PC-9 (cell line): ENCODE measurements around the gene PTGS2. TPM values are rescaled to one million over a fixed set of nuclear protein-coding genes. Genes with fewer than 3 reads are reported as not detected.

Experiments used
- BruUV-seq: library from RNA; stranded (reverse); fragments of 400-500 nt; replicated peaks from 2 replicates; lab custom pipeline; 2021; lab: Mats Ljungman, UMichigan
- CTCF ChIA-PET: fragments of 300-600 bp; sonication (Branson Sonifier 250); formaldehyde crosslinking; loops from one replicate; lab custom pipeline; 2022; ENCODE audit warnings: antibody characterized with exemption; lab: Charles Lee
- POLR2A ChIA-PET: fragments of 300-600 bp; sonication (Branson Sonifier 250); formaldehyde crosslinking; loops from one replicate; lab custom pipeline; 2022; ENCODE audit warnings: antibody characterized with exemption; ENCODE audit not compliant: unreplicated experiment; lab: Charles Lee
- DNase-seq, 2 experiments: peaks; one replicate each; pipeline versions ENCODE4 v3.0.0 to v3.0.0-alpha.2; 2015 to 2022; ENCODE audit warnings: mixed read lengths in 1 of 2
- H2AFZ ChIP-seq: fragments of 200-600 bp; sonication (generic); 2 replicates; pipeline ENCODE4 v1.8.1; 2017; ENCODE audit warnings: antibody characterized with exemption
- H3F3A ChIP-seq: fragments of 200-600 bp; sonication (generic); 2 replicates; pipeline ENCODE4 v1.8.1; 2017; ENCODE audit warnings: antibody characterized with exemption, mild to moderate bottlenecking, low read depth; ENCODE audit not compliant: insufficient read depth
- H3K27ac ChIP-seq: fragments of 200-600 bp; sonication (generic); 2 replicates; pipeline ENCODE4 v1.6.1; 2016; ENCODE audit warnings: mixed run types
- H3K27me3 ChIP-seq: fragments of 200-600 bp; sonication (generic); 2 replicates; pipeline ENCODE4 v1.6.1; 2016; ENCODE audit warnings: low read depth, mixed run types; ENCODE audit not compliant: insufficient read depth
- H3K36me3 ChIP-seq: fragments of 200-600 bp; sonication (generic); 2 replicates; pipeline ENCODE4 v1.6.1; 2016; ENCODE audit warnings: low read depth, mixed run types
- H3K4me1 ChIP-seq: fragments of 200-600 bp; sonication (generic); replicated peaks from 2 replicates; pipeline ENCODE4 v1.6.1; 2016; ENCODE audit warnings: mixed run types; ENCODE audit not compliant: insufficient read depth
- H3K4me2 ChIP-seq: fragments of 200-600 bp; sonication (generic); 2 replicates; pipeline ENCODE4 v1.6.1; 2017; ENCODE audit warnings: mixed run types
- H3K4me3 ChIP-seq: fragments of 200-600 bp; sonication (generic); 2 replicates; pipeline ENCODE4 v1.6.1; 2016; ENCODE audit warnings: mixed run types
- H3K79me2 ChIP-seq: fragments of 200-600 bp; sonication (generic); 2 replicates; pipeline ENCODE4 v1.6.1; 2017; ENCODE audit warnings: low read depth, mixed run types
- H3K9me2 ChIP-seq: fragments of 200-600 bp; sonication (generic); 2 replicates; pipeline ENCODE4 v1.8.1; 2017; ENCODE audit warnings: mild to moderate bottlenecking; ENCODE audit not compliant: insufficient read depth
- H3K9me3 ChIP-seq: fragments of 200-600 bp; sonication (generic); 2 replicates; pipeline ENCODE4 v1.8.1; 2016; ENCODE audit warnings: low read depth; ENCODE audit not compliant: insufficient read depth
- H4K20me1 ChIP-seq: fragments of 200-600 bp; sonication (generic); 2 replicates; pipeline ENCODE4 v1.8.1; 2017; ENCODE audit not compliant: insufficient read depth
- EZH2 ChIP-seq: fragments of 200-600 bp; sonication (generic); IDR thresholded peaks from 2 replicates; pipeline ENCODE4 v1.8.0; 2017; ENCODE audit warnings: antibody characterized with exemption, low read depth
- intact Hi-C: fragments of 100-400 bp; cut with micrococcal nuclease; formaldehyde crosslinking; loops from one replicate; pipeline ENCODE4 v1.10.0; 2022; ENCODE audit not compliant: unreplicated experiment
- total RNA-seq: library from RNA; stranded (reverse); gene quantifications from 2 replicates; pipeline ENCODE4 v1.2.3, GENCODE V29; 2021
- TF ChIP-seq, protein P1 (sequence below): fragments of 200-600 bp; sonication (generic); conservative IDR thresholded peaks from 2 replicates; pipeline ENCODE4 v1.6.1; 2017; ENCODE audit warnings: mixed run types, antibody characterized with exemption, mild to moderate bottlenecking, moderate library complexity

The PTGS2 gene
- total RNA-seq, 1 experiment from 2014 or later: 0.63 TPM

DNA sequence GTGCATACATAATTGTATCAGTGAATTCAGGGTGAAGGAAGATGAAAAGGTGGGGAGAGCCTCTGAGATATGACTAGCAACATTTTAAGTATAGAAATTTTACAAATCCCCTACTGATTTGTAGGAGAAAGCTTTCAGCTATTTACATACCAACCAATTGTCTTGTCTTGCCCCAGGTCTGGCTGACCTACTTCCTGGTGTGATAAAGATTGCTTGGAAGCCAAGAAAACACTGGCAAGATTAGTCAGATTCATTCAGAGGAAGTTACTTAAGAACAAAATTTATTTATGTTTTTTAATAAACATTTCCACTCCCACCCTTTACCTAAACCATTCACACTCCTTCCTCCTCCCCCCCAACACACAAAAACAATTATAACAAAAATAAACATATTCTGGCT lies 17.5 kb downstream of the PTGS2 start:
- Histone ChIP-seq H3K27me3 (no peaks in the 10 kb centered on the region), H3K4me3 (no peak overlapping the region), H3K9me2 (no peaks in the 10 kb centered on the region), H3K36me3 (no peaks in the 10 kb centered on the region), H3K79me2 (no peaks in the 10 kb centered on the region), H3K4me2 (no peak overlapping the region), H4K20me1 (no peaks in the 10 kb centered on the region), H3K9me3 (no peaks in the 10 kb centered on the region), H3K4me1 (no peaks in the 10 kb centered on the region), H2AFZ (no peak overlapping the region), H3F3A (no peaks in the 10 kb centered on the region), H3K27ac (no peak overlapping the region)
- DNase-seq: peak in 1 of 2 experiments; percentile 20
- no TSS peak for BruUV-seq
- intact Hi-C loops: no loop called here
- CTCF ChIA-PET: no interaction called here
- TF ChIP-seq EZH2: no peak
- TF ChIP-seq, protein P1, sequence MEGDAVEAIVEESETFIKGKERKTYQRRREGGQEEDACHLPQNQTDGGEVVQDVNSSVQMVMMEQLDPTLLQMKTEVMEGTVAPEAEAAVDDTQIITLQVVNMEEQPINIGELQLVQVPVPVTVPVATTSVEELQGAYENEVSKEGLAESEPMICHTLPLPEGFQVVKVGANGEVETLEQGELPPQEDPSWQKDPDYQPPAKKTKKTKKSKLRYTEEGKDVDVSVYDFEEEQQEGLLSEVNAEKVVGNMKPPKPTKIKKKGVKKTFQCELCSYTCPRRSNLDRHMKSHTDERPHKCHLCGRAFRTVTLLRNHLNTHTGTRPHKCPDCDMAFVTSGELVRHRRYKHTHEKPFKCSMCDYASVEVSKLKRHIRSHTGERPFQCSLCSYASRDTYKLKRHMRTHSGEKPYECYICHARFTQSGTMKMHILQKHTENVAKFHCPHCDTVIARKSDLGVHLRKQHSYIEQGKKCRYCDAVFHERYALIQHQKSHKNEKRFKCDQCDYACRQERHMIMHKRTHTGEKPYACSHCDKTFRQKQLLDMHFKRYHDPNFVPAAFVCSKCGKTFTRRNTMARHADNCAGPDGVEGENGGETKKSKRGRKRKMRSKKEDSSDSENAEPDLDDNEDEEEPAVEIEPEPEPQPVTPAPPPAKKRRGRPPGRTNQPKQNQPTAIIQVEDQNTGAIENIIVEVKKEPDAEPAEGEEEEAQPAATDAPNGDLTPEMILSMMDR: no peak
- POLR2A ChIA-PET: no interaction called here

- H2AFZ ChIP-seq: no peak overlapping the region
Observed at GRCh38 chr1:186659890-186660341, 20.3 kb downstream of the PTGS2 start.

GRCh38 chr1:186658999-186659398 lies 21.2 kb downstream of the PTGS2 start:
- no peaks in the 10 kb centered on the region for H3K27me3 ChIP-seq
- H3K27ac ChIP-seq: no peak overlapping the region
- no peaks in the 10 kb centered on the region for H3K79me2 ChIP-seq
- no peak overlapping the region for H3K4me3 ChIP-seq
- no peaks in the 10 kb centered on the region for H3K36me3 ChIP-seq
- ChIA-PET CTCF (interaction anchor here (0.5 kb wide), 1 partner anchor 89 kb away, joined by 3 read pairs; no protein-coding TSS in a partner anchor), POLR2A (no interaction called here)
- no peaks in the 10 kb centered on the region for H3K9me3 ChIP-seq
- no peak for TF ChIP-seq EZH2
- TF ChIP-seq, protein P1: no peak
- H3K4me1 ChIP-seq: no peaks in the 10 kb centered on the region
- BruUV-seq: no TSS peak
- intact Hi-C loops: no loop called here
- no peaks in the 10 kb centered on the region for H3K9me2 ChIP-seq
- no peaks in the 10 kb centered on the region for H4K20me1 ChIP-seq
- DNase-seq: peak in 1 of 2 experiments; percentile 16
- H3K4me2 ChIP-seq: no peak overlapping the region
- H2AFZ ChIP-seq: no peak overlapping the region
- no peaks in the 10 kb centered on the region for H3F3A ChIP-seq

More at GRCh38 chr1:186659890-186660341, 20.3 kb downstream of the PTGS2 start:
- H3K79me2 ChIP-seq: no peaks in the 10 kb centered on the region
- H3K4me2 ChIP-seq: no peak overlapping the region
- H3K27ac ChIP-seq: no peak overlapping the region
- no peaks in the 10 kb centered on the region for H4K20me1 ChIP-seq
- no peaks in the 10 kb centered on the region for H3K9me2 ChIP-seq
- no peak for DNase-seq
- H3K27me3 ChIP-seq: no peaks in the 10 kb centered on the region
- H3F3A ChIP-seq: no peaks in the 10 kb centered on the region
- POLR2A ChIA-PET: interaction anchor here (0.5 kb wide), 1 partner anchor 67 kb away, joined by 3 read pairs; no protein-coding TSS in a partner anchor
- H3K36me3 ChIP-seq: no peaks in the 10 kb centered on the region
- TF ChIP-seq, protein P1: no peak
- no peak for TF ChIP-seq EZH2
- H3K9me3 ChIP-seq: no peaks in the 10 kb centered on the region
- intact Hi-C loops: no loop called here
- no peaks in the 10 kb centered on the region for H3K4me1 ChIP-seq
- BruUV-seq: no TSS peak
- no peak overlapping the region for H3K4me3 ChIP-seq
- CTCF ChIA-PET: no interaction called here
